Measurements from ENCODE around the gene LRBA.

DNA sequence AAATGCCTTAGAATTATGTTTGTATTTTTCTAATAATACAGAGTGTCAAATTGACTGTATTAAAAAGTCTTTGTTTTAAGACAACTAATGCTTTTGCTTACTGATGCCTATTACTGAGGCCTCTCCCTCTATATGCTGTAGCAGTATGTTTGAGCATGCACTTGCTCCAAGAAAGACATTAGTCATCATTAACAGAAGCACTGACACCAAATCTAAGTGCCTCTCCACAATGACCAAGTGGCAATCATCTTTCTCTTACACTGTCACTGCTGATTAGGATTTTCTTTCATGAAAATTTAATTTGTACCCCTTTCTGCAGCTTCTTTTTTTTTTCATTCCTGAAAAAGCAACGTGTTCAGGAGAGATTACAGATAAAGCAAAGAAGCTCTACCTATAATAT lies 444.2 kb downstream of the LRBA start:
- TF ChIP-seq, protein P1, sequence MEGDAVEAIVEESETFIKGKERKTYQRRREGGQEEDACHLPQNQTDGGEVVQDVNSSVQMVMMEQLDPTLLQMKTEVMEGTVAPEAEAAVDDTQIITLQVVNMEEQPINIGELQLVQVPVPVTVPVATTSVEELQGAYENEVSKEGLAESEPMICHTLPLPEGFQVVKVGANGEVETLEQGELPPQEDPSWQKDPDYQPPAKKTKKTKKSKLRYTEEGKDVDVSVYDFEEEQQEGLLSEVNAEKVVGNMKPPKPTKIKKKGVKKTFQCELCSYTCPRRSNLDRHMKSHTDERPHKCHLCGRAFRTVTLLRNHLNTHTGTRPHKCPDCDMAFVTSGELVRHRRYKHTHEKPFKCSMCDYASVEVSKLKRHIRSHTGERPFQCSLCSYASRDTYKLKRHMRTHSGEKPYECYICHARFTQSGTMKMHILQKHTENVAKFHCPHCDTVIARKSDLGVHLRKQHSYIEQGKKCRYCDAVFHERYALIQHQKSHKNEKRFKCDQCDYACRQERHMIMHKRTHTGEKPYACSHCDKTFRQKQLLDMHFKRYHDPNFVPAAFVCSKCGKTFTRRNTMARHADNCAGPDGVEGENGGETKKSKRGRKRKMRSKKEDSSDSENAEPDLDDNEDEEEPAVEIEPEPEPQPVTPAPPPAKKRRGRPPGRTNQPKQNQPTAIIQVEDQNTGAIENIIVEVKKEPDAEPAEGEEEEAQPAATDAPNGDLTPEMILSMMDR (IDR thresholded peaks at IDR 0.05) = no peak
- TF ChIP-seq POLR2A (IDR thresholded peaks at IDR 0.05; ENCODE audit: low read depth) (no peak), POLR2AphosphoS5 (IDR thresholded peaks at IDR 0.05) (no peak), EP300 (IDR thresholded peaks at IDR 0.05) (no peak)
